RWPE1 (cell line): ENCODE data around the gene DERL2.
"Not testable (repeated sequence)": the region's sequence is repeated elsewhere in the genome, so short reads cannot be mapped to it uniquely, and the experiment has no call there.

Experiments used
- CTCF ChIA-PET: fragments of 350-600 bp; sonication (Branson Sonifier 250); formaldehyde crosslinking; extraction: SDS; loops from one replicate; lab custom pipeline; 2021; lab: Yijun Ruan, JAX
- POLR2A ChIA-PET: fragments of 400-600 bp; formaldehyde crosslinking; extraction: SDS; loops from one replicate; lab custom pipeline; 2020; ENCODE audit warnings: antibody characterized with exemption; ENCODE audit not compliant: low non-redundant PET; lab: Yijun Ruan, JAX
- DNase-seq: peaks from one replicate; pipeline ENCODE4 v3.0.0; 2012; ENCODE audit warnings: low spot score
- H3K27ac ChIP-seq: fragments of 450-650 bp; 2 replicates; pipeline ENCODE4 v1.5.1; 2017
- TF ChIP-seq, protein P1 (sequence below): fragments of 450-650 bp; conservative IDR thresholded peaks from 2 replicates; pipeline ENCODE4 v1.5.1; 2017; ENCODE audit warnings: low read depth, mild to moderate bottlenecking

The DERL2 gene

DNA sequence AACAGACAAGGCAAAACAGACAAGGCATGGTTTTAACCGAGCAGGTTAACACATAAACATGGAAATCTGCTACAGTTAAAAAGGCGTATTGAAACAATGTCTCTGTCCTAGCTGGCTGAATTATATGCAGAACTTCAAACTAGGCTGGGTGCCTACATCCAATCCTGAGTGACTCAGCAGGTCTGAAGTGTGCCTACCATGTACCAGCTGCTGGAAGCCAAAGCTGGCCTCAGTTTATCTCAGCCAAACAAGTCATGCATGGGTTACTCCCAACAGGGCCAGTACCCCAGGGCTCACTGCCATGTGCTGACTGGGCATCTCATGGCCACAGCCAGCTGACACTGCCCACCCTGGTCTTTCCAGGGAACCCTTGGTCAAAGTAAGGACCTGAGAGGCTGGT lies 51.0 kb downstream of the DERL2 start:
- H3K27ac ChIP-seq = peak overlapping the region; percentile 56
- no peak for DNase-seq
- ChIA-PET CTCF (no interaction called here), POLR2A (no interaction called here)
- TF ChIP-seq, protein P1, sequence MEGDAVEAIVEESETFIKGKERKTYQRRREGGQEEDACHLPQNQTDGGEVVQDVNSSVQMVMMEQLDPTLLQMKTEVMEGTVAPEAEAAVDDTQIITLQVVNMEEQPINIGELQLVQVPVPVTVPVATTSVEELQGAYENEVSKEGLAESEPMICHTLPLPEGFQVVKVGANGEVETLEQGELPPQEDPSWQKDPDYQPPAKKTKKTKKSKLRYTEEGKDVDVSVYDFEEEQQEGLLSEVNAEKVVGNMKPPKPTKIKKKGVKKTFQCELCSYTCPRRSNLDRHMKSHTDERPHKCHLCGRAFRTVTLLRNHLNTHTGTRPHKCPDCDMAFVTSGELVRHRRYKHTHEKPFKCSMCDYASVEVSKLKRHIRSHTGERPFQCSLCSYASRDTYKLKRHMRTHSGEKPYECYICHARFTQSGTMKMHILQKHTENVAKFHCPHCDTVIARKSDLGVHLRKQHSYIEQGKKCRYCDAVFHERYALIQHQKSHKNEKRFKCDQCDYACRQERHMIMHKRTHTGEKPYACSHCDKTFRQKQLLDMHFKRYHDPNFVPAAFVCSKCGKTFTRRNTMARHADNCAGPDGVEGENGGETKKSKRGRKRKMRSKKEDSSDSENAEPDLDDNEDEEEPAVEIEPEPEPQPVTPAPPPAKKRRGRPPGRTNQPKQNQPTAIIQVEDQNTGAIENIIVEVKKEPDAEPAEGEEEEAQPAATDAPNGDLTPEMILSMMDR = no peak

DNA sequence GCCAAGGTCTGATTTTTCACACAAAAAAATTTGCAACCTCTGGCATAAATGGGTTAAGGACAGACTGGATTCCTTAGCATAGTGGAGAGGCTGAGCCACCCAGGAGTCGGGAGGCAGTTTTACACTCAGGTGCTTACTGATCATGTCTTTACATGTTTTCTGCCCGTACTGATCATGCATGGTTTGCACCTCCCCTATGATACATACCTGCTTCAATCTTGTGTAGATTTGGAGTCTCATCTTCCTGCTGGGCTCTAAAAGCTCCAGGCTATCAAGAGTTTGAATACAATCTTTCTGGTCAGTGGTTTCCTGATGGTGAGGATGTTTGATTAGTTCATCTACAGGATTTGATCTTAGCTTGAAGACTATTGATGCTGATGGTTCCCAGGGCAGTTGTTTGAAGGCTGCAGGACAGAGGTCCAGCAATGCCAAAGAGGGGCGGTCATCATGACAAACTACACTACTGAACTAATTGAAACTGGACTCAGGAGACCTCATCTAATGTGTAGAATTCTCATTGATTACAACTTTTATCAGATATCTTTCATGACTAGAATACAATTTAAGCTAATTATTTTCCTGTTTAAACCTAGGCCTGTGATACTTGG lies 53.9 kb downstream of the DERL2 start:
- TF ChIP-seq, protein P1 = no peak
- H3K27ac ChIP-seq = no peak overlapping the region
- DNase-seq = peak; percentile 69
- POLR2A ChIA-PET = interaction anchor here (0.7 kb wide), 1 partner anchor 13 kb away, joined by 5 read pairs; the partner anchor contains the start of gene NUP88
- CTCF ChIA-PET = interaction anchor here (1.1 kb wide), 1 partner anchor 11 kb away, joined by 5 read pairs; no protein-coding TSS in a partner anchor

DNA sequence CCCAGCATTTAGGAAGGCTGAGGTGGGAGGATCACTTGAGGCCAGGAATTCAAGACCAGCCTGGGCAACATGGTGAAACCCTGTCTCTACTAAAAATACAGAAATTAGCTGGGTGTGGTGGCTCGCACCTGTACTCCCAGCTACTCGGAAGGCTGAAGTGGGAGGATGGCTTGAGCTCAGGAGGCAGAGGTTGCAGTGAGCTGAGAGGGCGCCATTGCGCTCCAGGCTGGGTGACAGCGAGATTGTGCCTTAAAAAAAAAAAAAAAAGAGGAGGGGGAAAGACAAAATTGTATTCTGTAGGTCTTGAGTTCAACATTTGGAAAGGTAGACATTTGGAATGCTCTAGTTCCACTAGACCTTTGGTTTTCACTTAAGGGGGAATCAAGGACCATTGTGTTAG lies 54.7 kb downstream of the DERL2 start:
- DNase-seq, CTCF ChIA-PET, POLR2A ChIA-PET: not testable (repeated sequence)
- peak overlapping the region; percentile 51 for H3K27ac ChIP-seq

DNA sequence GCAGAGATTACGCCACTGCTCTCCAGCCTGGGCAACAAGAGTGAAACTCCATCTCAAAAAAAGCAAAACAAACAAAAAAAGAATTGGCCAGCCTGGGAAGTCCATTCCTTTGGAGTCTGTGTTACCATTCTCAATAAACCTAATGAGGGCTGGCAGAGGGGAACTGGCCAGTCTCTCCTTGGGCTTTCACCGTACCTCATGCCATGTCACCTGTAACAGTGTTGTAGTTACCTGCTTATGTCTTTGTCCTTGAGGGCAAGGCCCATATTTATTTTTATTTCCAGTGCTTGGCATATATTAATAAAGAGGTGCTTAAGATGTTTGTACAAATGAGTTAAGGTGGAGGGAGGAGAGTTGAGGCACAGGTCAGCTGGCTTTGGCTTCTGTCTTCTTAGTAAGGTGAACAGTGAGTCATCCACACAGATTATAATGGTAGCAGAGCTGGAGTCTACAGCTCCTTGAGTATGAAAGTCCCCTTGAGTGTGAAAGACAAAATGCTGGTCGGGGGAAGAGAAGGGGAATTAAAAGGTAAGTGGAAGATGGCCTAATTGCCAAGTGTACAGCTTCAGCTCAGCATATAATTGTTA lies 55.5 kb downstream of the DERL2 start:
- CTCF ChIA-PET = interaction anchor here (0.5 kb wide), 1 partner anchor 49 kb away, joined by 3 read pairs; no protein-coding TSS in a partner anchor
- no peak for DNase-seq
- H3K27ac ChIP-seq = peak overlapping the region; percentile 51
- POLR2A ChIA-PET = no interaction called here
- TF ChIP-seq, protein P1 = no peak

DNA sequence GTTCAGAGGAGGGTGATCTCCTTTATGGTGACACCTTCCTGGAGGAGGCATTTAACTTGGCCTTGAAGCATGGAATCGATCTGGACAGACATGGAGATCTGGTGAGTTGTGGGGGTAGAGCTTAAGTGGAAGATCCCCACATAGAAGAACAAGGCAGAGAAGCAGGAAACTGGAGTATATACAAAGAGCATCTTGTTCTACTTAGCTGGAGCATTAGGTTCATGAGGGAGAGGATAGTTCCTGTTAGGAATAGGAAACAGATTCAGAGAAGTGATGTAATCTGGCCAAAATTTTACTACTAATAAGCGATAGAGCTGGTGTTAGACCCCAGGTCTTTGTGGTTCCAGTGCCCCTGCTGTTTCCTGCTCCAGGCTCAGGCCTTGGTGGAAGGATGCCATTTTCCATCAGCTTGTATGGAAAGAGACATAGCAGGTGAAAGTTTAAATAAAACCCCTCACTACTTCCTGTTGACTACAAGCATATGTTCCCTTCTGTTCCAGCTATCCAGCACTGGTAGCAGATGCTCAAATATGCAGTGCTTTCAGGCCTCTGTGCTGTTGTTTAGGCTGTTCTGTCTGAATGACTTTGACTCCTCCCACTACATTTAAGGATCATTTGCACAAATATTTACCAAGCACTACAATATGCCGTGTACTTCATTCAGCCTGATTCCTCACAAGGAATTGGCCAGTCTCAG lies 56.6 kb downstream of the DERL2 start:
- ChIA-PET CTCF (interaction anchor here (0.6 to 1.1 kb wide), 2 partner anchors 10 to 120 kb away, joined by 3 to 4 read pairs; partner anchors contain the start of gene C1QBP), POLR2A (no interaction called here)
- peak overlapping the region; percentile 21; the same call in 1 of the 2 replicates for H3K27ac ChIP-seq
- TF ChIP-seq, protein P1 = no peak
- DNase-seq = no peak

DNA sequence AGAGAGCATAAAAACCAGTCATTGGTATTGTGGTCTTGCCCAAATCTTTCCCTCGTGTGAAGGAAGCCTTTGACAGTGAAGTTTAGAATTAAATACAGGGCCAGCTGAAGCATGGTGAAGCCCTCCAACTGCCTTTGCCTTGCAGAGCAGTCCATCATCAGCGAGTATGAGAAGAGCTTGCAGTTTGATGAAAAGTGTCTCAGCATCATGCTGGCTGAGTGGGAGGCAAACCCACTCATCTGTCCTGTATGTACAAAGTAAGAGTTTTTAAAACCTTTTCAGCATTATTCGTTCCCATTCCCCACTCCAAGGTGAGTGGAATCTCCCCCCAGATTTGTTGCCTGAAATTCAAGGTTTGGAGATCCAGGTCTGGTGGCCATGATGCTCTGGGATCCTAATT lies 60.2 kb downstream of the DERL2 start:
- TF ChIP-seq, protein P1 = no peak
- DNase-seq = no peak
- POLR2A ChIA-PET = no interaction called here
- CTCF ChIA-PET = interaction anchor here (0.6 kb wide), 1 partner anchor 12 kb away, joined by 3 read pairs; no protein-coding TSS in a partner anchor
- H3K27ac ChIP-seq = no peak overlapping the region
